CD8-positive, alpha-beta memory T cell (primary cell): Measurements from ENCODE around the gene ENTHD1. TPM values are rescaled to one million over a fixed set of nuclear protein-coding genes. Genes with fewer than 3 reads are reported as not detected.

Source experiments
- CTCF ChIA-PET: fragments of 350-600 bp; sonication (Branson Sonifier 250); formaldehyde crosslinking; loops from one replicate; lab custom pipeline; 2021; ENCODE audit warnings: antibody characterized with exemption; lab: Charles Lee
- POLR2A ChIA-PET: fragments of 350-600 bp; sonication (Branson Sonifier 250); formaldehyde crosslinking; loops from one replicate; lab custom pipeline; 2021; ENCODE audit warnings: antibody characterized with exemption; lab: Charles Lee
- DNase-seq, 5 donors: peaks; one replicate each; pipeline versions ENCODE4 v3.0.0 to v3.0.0-alpha.2; 2020 to 2022; ENCODE audit warnings: mixed read lengths in 1 of 5
- H3K27ac ChIP-seq: one replicate; pipeline ENCODE4 v1.7.0; 2013; ENCODE audit warnings: low read depth, mild to moderate bottlenecking, low read length, moderate library complexity
- H3K27me3 ChIP-seq: 2 replicates; pipeline ENCODE4 v1.7.0; 2013; ENCODE audit warnings: low read length, mild to moderate bottlenecking; ENCODE audit not compliant: insufficient read depth, poor library complexity, severe bottlenecking
- H3K36me3 ChIP-seq: 2 replicates; pipeline ENCODE4 v1.7.0; 2013; ENCODE audit warnings: mild to moderate bottlenecking, low read length, moderate library complexity; ENCODE audit not compliant: insufficient read depth
- H3K4me1 ChIP-seq: 2 replicates; pipeline ENCODE4 v1.7.0; 2013; ENCODE audit warnings: mild to moderate bottlenecking, low read length, moderate library complexity; ENCODE audit not compliant: insufficient read depth
- H3K4me3 ChIP-seq: 2 replicates; pipeline ENCODE4 v1.7.0; 2013; ENCODE audit warnings: mild to moderate bottlenecking, low read length
- H3K9me3 ChIP-seq: 2 replicates; pipeline ENCODE4 v1.7.0; 2013; ENCODE audit warnings: mild to moderate bottlenecking, low read length
- H3K27ac Mint-ChIP-seq, 8 donors: one replicate each; pipeline ENCODE4 v1.8.0; 2020 to 2021; ENCODE audit warnings: mixed read lengths in 8 of 8, mild to moderate bottlenecking in 6 of 8, inconsistent platforms in 3 of 8, moderate library complexity in 3 of 8
- H3K27me3 Mint-ChIP-seq, 2 donors: one replicate each; pipeline ENCODE4 v1.8.0; 2020 to 2021; ENCODE audit warnings: mixed read lengths in 2 of 2, mild to moderate bottlenecking in 1 of 2, moderate library complexity in 1 of 2
- H3K36me3 Mint-ChIP-seq, 3 donors: one replicate each; pipeline ENCODE4 v1.8.0; 2020 to 2021; ENCODE audit warnings: mixed read lengths in 3 of 3, inconsistent platforms in 1 of 3, mild to moderate bottlenecking in 1 of 3
- H3K4me1 Mint-ChIP-seq, 3 donors: one replicate each; pipeline ENCODE4 v1.8.0; 2020 to 2021; ENCODE audit warnings: mixed read lengths in 3 of 3, inconsistent platforms in 1 of 3, mild to moderate bottlenecking in 1 of 3
- H3K4me3 Mint-ChIP-seq, 7 donors: one replicate each; pipeline ENCODE4 v1.8.0; 2020 to 2021; ENCODE audit warnings: mixed read lengths in 7 of 7, mild to moderate bottlenecking in 6 of 7, moderate library complexity in 4 of 7, inconsistent platforms in 2 of 7
- H3K9me3 Mint-ChIP-seq, 5 donors: one replicate each; pipeline ENCODE4 v1.8.0; 2020 to 2022; ENCODE audit warnings: mixed read lengths in 5 of 5, mild to moderate bottlenecking in 3 of 5, moderate library complexity in 2 of 5, inconsistent platforms in 1 of 5
- polyA plus RNA-seq: library from polyadenylated mRNA; unstranded; fragments of 300-500 nt; fragmentation: Illumina TruSeq; gene quantifications from one replicate; pipeline ENCODE4 v1.2.3, GENCODE V29; 2021
- total RNA-seq, 2 experiments: library from RNA; stranded (reverse); gene quantifications; one replicate each; pipeline ENCODE4 v1.2.3, GENCODE V29; 2021

Gene ENTHD1
- total and polyA plus RNA-seq, 3 experiments from 2014 or later, result 0.16 to 0.35 (median 0.16) TPM

- Histone ChIP-seq H3K4me3 (no peak overlapping the region), H3K9me3 (no peaks in the 10 kb centered on the region), H3K36me3 (no peaks in the 10 kb centered on the region), H3K27me3 (no peaks in the 10 kb centered on the region), H3K27ac (no peak overlapping the region), H3K4me1 (no peaks in the 10 kb centered on the region)
- Mint-ChIP-seq H3K4me3 (no peak overlapping the region), H3K36me3 (peaks cover 0 to 4% (median 4%) of the 10 kb centered on the region in 3 donors), H3K4me1 (no peaks in the 10 kb centered on the region), H3K27ac (peak overlapping the region in 1 of 8 donors; percentile 44), H3K27me3 (peaks cover 10 to 28% of the 10 kb centered on the region in 2 donors), H3K9me3 (no peaks in the 10 kb centered on the region)
- CTCF ChIA-PET, result no interaction called here
- POLR2A ChIA-PET, result no interaction called here
- DNase-seq, result no peak
These were observed 160.4 kb downstream of the ENTHD1 start for GRCh38 chr22:39733191-39733590.

GRCh38 chr22:39732625-39733024 lies 160.9 kb downstream of the ENTHD1 start:
- H3K36me3 Mint-ChIP-seq, result peaks cover 0 to 4% (median 4%) of the 10 kb centered on the region in 3 donors
- H3K27me3 Mint-ChIP-seq, result peaks cover 8 to 23% of the 10 kb centered on the region in 2 donors
- H3K4me3 Mint-ChIP-seq, result no peak overlapping the region
- no peak overlapping the region for H3K27ac Mint-ChIP-seq
- DNase-seq, result no peak
- Histone ChIP-seq H3K27me3 (no peaks in the 10 kb centered on the region), H3K4me3 (no peak overlapping the region), H3K36me3 (no peaks in the 10 kb centered on the region), H3K27ac (no peak overlapping the region), H3K9me3 (no peaks in the 10 kb centered on the region), H3K4me1 (no peaks in the 10 kb centered on the region)
- no peaks in the 10 kb centered on the region for H3K9me3 Mint-ChIP-seq
- no peaks in the 10 kb centered on the region for H3K4me1 Mint-ChIP-seq
- CTCF ChIA-PET, result no interaction called here
- POLR2A ChIA-PET, result no interaction called here

DNA sequence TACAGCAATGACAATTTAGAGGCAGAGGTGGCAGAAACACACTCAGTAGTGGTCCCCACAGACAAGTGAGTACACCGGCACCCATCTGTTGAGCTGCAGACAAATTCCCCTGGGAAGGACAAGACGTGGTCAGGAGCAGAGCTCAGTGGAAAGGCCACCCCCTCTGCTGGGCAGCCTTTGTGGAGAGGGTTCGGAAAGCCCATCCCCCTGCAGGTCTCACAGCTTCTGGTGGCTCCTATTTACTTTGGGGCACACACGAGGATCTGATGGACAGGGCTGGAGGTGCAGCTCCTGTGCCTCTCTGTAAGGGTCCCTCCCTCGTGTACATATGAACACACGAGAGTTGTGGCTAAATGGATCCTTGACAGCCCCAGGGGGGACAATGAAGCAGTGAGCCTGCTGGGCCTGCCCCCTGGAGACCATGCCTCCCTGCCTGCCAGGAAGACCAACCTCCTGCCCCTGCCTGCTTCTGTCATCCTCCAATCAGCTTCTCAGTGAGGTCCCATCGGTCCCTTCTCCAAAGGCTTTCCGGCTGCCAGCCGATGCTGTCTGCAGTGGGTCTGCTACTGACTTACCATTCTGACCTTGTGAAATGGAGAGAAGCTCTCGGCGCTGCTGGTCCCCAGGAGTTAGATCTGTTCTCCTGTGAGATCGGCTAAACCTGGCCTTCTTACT lies 161.5 kb downstream of the ENTHD1 start:
- Mint-ChIP-seq H3K4me3 (no peak overlapping the region), H3K27me3 (peaks cover 6 to 21% of the 10 kb centered on the region in 2 donors), H3K27ac (no peak overlapping the region), H3K9me3 (no peaks in the 10 kb centered on the region), H3K4me1 (no peaks in the 10 kb centered on the region), H3K36me3 (peaks cover 0 to 4% (median 4%) of the 10 kb centered on the region in 3 donors)
- Histone ChIP-seq H3K36me3 (no peaks in the 10 kb centered on the region), H3K9me3 (no peaks in the 10 kb centered on the region), H3K27ac (no peak overlapping the region), H3K4me3 (no peak overlapping the region), H3K4me1 (no peaks in the 10 kb centered on the region), H3K27me3 (no peaks in the 10 kb centered on the region)
- POLR2A ChIA-PET, result no interaction called here
- no peak for DNase-seq
- CTCF ChIA-PET, result interaction anchor here (1.2 kb wide), 1 partner anchor 293 kb away, joined by 4 read pairs; no protein-coding TSS in a partner anchor

DNA sequence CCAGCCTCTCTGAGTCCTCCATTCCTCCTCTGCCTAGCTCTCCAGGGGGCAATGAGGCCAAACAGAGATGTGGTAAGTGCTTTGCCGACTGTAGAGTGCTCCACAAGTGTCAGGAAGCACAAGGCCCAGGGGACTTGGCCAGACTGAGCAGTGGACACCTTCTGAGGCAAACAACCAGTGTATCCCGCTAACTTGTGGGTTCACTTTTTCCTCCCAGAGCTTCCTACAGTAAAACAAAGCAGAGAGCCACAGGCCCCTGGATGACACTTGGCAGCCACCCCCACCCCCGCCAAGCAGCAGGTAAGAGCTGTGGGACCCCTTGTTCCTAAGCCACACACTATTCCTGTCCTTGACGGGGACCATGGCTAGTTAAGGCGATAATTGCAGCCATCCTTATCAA lies 162.1 kb downstream of the ENTHD1 start:
- H3K4me3 Mint-ChIP-seq, result no peak overlapping the region
- H3K36me3 Mint-ChIP-seq, result peaks cover 0 to 4% (median 4%) of the 10 kb centered on the region in 3 donors
- POLR2A ChIA-PET, result no interaction called here
- Histone ChIP-seq H3K9me3 (no peaks in the 10 kb centered on the region), H3K36me3 (no peaks in the 10 kb centered on the region), H3K4me1 (no peaks in the 10 kb centered on the region), H3K27ac (no peak overlapping the region), H3K27me3 (no peaks in the 10 kb centered on the region), H3K4me3 (no peak overlapping the region)
- no peaks in the 10 kb centered on the region for H3K9me3 Mint-ChIP-seq
- CTCF ChIA-PET, result interaction anchor here (1.2 kb wide), 1 partner anchor 293 kb away, joined by 4 read pairs; no protein-coding TSS in a partner anchor
- H3K27me3 Mint-ChIP-seq, result peaks cover 6 to 18% of the 10 kb centered on the region in 2 donors
- no peak for DNase-seq
- H3K4me1 Mint-ChIP-seq, result no peaks in the 10 kb centered on the region
- no peak overlapping the region for H3K27ac Mint-ChIP-seq

GRCh38 chr22:39729141-39729934 lies 164.2 kb downstream of the ENTHD1 start:
- Histone ChIP-seq H3K27me3 (no peaks in the 10 kb centered on the region), H3K36me3 (no peaks in the 10 kb centered on the region), H3K9me3 (no peaks in the 10 kb centered on the region), H3K27ac (no peak overlapping the region), H3K4me3 (no peak overlapping the region), H3K4me1 (no peaks in the 10 kb centered on the region)
- Mint-ChIP-seq H3K4me1 (no peaks in the 10 kb centered on the region), H3K27ac (no peak overlapping the region), H3K9me3 (no peaks in the 10 kb centered on the region), H3K27me3 (peaks cover 3 to 5% of the 10 kb centered on the region in 2 donors), H3K36me3 (no peaks in the 10 kb centered on the region), H3K4me3 (no peak overlapping the region)
- POLR2A ChIA-PET, result no interaction called here
- DNase-seq, result no peak
- CTCF ChIA-PET, result interaction anchor here (1.1 kb wide), 1 partner anchor 296 kb away, joined by 3 read pairs; no protein-coding TSS in a partner anchor

- H3K36me3 ChIP-seq, result no peaks in the 10 kb centered on the region
- Mint-ChIP-seq H3K4me1 (no peaks in the 10 kb centered on the region), H3K9me3 (no peaks in the 10 kb centered on the region), H3K4me3 (no peak overlapping the region), H3K27me3 (peaks cover 3 to 5% of the 10 kb centered on the region in 2 donors), H3K27ac (no peak overlapping the region), H3K36me3 (no peaks in the 10 kb centered on the region)
- no peaks in the 10 kb centered on the region for H3K4me1 ChIP-seq
- no peak for DNase-seq
- H3K27me3 ChIP-seq, result no peaks in the 10 kb centered on the region
- no peak overlapping the region for H3K4me3 ChIP-seq
- CTCF ChIA-PET, result interaction anchor here (1.1 kb wide), 1 partner anchor 297 kb away, joined by 3 read pairs; no protein-coding TSS in a partner anchor
- H3K27ac ChIP-seq, result no peak overlapping the region
- H3K9me3 ChIP-seq, result no peaks in the 10 kb centered on the region
- POLR2A ChIA-PET, result no interaction called here
These were observed 165.2 kb downstream of the ENTHD1 start for GRCh38 chr22:39728236-39728860.

- DNase-seq, result no peak
- Mint-ChIP-seq H3K27me3 (peaks cover 2 to 5% of the 10 kb centered on the region in 2 donors), H3K27ac (no peak overlapping the region), H3K9me3 (no peaks in the 10 kb centered on the region), H3K4me1 (no peaks in the 10 kb centered on the region), H3K4me3 (no peak overlapping the region), H3K36me3 (no peaks in the 10 kb centered on the region)
- Histone ChIP-seq H3K27me3 (no peaks in the 10 kb centered on the region), H3K27ac (no peak overlapping the region), H3K4me3 (no peak overlapping the region), H3K4me1 (no peaks in the 10 kb centered on the region), H3K9me3 (no peaks in the 10 kb centered on the region), H3K36me3 (no peaks in the 10 kb centered on the region)
- POLR2A ChIA-PET, result no interaction called here
- CTCF ChIA-PET, result no interaction called here
These were observed 166.0 kb downstream of the ENTHD1 start for GRCh38 chr22:39727541-39727940.
